H9 (cell line): ENCODE data around the gene CCR1. TPM values are rescaled to one million over a fixed set of nuclear protein-coding genes. Genes with fewer than 3 reads are reported as not detected.

ENCODE experiments used
- DNase-seq: peaks from one replicate; pipeline ENCODE4 v3.0.0-alpha.2; 2017
- H2AFZ ChIP-seq: one replicate; pipeline ENCODE4 v1.6.1; 2013; ENCODE audit warnings: mild to moderate bottlenecking, low read length, control low read depth, moderate library complexity
- H2AK5ac ChIP-seq: 2 replicates; pipeline ENCODE4 v1.6.1; 2013; ENCODE audit warnings: low read length, control low read depth, mixed read lengths; ENCODE audit not compliant: insufficient read length
- H2BK120ac ChIP-seq: one replicate; pipeline ENCODE4 v1.6.1; 2013; ENCODE audit warnings: low read depth, mild to moderate bottlenecking, low read length, control low read depth, inconsistent platforms; ENCODE audit not compliant: poor library complexity, severe bottlenecking
- H2BK12ac ChIP-seq: 2 replicates; pipeline ENCODE4 v1.6.1; 2013; ENCODE audit warnings: low read length, control low read depth, mixed read lengths, low read depth; ENCODE audit not compliant: insufficient read length
- H2BK15ac ChIP-seq: 2 replicates; pipeline ENCODE4 v1.6.1; 2013; ENCODE audit warnings: low read depth, low read length, control low read depth
- H2BK20ac ChIP-seq: one replicate; pipeline ENCODE4 v1.6.1; 2013; ENCODE audit warnings: low read depth, mild to moderate bottlenecking, low read length, control low read depth, inconsistent platforms; ENCODE audit not compliant: poor library complexity, severe bottlenecking
- H2BK5ac ChIP-seq: 2 replicates; pipeline ENCODE4 v1.6.1; 2013; ENCODE audit warnings: low read length, control low read depth, mixed read lengths; ENCODE audit not compliant: insufficient read length
- H3K14ac ChIP-seq: 2 replicates; pipeline ENCODE4 v1.6.1; 2013; ENCODE audit warnings: low read length, control low read depth; ENCODE audit not compliant: insufficient read depth
- H3K18ac ChIP-seq: 2 replicates; pipeline ENCODE4 v1.6.1; 2013; ENCODE audit warnings: low read depth, mild to moderate bottlenecking, mixed read lengths, low read length, control low read depth; ENCODE audit not compliant: insufficient read length
- H3K23ac ChIP-seq: 2 replicates; pipeline ENCODE4 v1.6.1; 2013; ENCODE audit warnings: low read length, control low read depth, mixed read lengths, low read depth; ENCODE audit not compliant: insufficient read length
- H3K23me2 ChIP-seq: 2 replicates; pipeline ENCODE4 v1.6.1; 2013; ENCODE audit warnings: low read depth, mild to moderate bottlenecking, mixed read lengths, low read length, control low read depth; ENCODE audit not compliant: insufficient read length, poor library complexity, severe bottlenecking
- H3K27ac ChIP-seq: 2 replicates; pipeline ENCODE4 v1.5.1; 2013; ENCODE audit warnings: low read length, control low read depth, mixed read lengths, low read depth; ENCODE audit not compliant: insufficient read length
- H3K27me3 ChIP-seq: 2 replicates; pipeline ENCODE4 v1.6.1; 2013; ENCODE audit warnings: low read length, control low read depth, inconsistent platforms; ENCODE audit not compliant: insufficient read depth
- H3K4ac ChIP-seq: 2 replicates; pipeline ENCODE4 v1.6.1; 2013; ENCODE audit warnings: low read depth, mild to moderate bottlenecking, control low read depth, inconsistent platforms, low read length, moderate library complexity
- H3K4me1 ChIP-seq: 2 replicates; pipeline ENCODE4 v1.6.1; 2013; ENCODE audit warnings: low read length, control low read depth, inconsistent platforms; ENCODE audit not compliant: insufficient read depth
- H3K4me2 ChIP-seq: 2 replicates; pipeline ENCODE4 v1.6.1; 2013; ENCODE audit warnings: low read length, control low read depth, mixed read lengths; ENCODE audit not compliant: insufficient read length, insufficient read depth
- H3K56ac ChIP-seq: 2 replicates; pipeline ENCODE4 v1.6.1; 2013; ENCODE audit warnings: low read depth, mild to moderate bottlenecking, mixed read lengths, low read length, control low read depth; ENCODE audit not compliant: insufficient read length
- H3K79me1 ChIP-seq: 2 replicates; pipeline ENCODE4 v1.6.1; 2013; ENCODE audit warnings: low read depth, mild to moderate bottlenecking, moderate library complexity, low read length, control low read depth, inconsistent platforms; ENCODE audit not compliant: insufficient read depth, poor library complexity, severe bottlenecking
- H3K79me2 ChIP-seq: 2 replicates; pipeline ENCODE4 v1.6.1; 2013; ENCODE audit warnings: low read length, control low read depth, inconsistent platforms; ENCODE audit not compliant: insufficient read depth
- H3K9ac ChIP-seq: 2 replicates; pipeline ENCODE4 v1.6.1; 2013; ENCODE audit warnings: low read length, control low read depth, mixed read lengths; ENCODE audit not compliant: insufficient read length; ENCODE audit errors: extremely low read depth
- H3K9me3 ChIP-seq: one replicate; pipeline ENCODE4 v1.6.1; 2013; ENCODE audit warnings: low read depth, low read length, inconsistent platforms; ENCODE audit not compliant: control insufficient read depth
- H3T11ph ChIP-seq: one replicate; pipeline ENCODE4 v1.6.1; 2013; ENCODE audit warnings: mild to moderate bottlenecking, low read length, control low read depth, inconsistent platforms
- H4K20me1 ChIP-seq: one replicate; pipeline ENCODE4 v1.6.1; 2013; ENCODE audit not compliant: control insufficient read depth, insufficient read length, insufficient read depth
- H4K5ac ChIP-seq: 2 replicates; pipeline ENCODE4 v1.6.1; 2013; ENCODE audit warnings: low read depth, mild to moderate bottlenecking, mixed read lengths, low read length, control low read depth; ENCODE audit not compliant: insufficient read length
- H4K8ac ChIP-seq: replicated peaks from 2 replicates; pipeline ENCODE4 v1.6.1; 2013; ENCODE audit warnings: low read length, control low read depth, mixed read lengths, low read depth; ENCODE audit not compliant: insufficient read length
- H4K91ac ChIP-seq: 2 replicates; pipeline ENCODE4 v1.6.1; 2013; ENCODE audit warnings: low read depth, mild to moderate bottlenecking, moderate library complexity, mixed read lengths, low read length, control low read depth; ENCODE audit not compliant: insufficient read length
- H3K27ac Mint-ChIP-seq, 3 experiments: 2 replicates in 2 of 3; 3 replicates in 1 of 3; pipeline ENCODE4 v1.8.0; 2020 to 2021; ENCODE audit warnings: mixed read lengths in 3 of 3, mild to moderate bottlenecking in 1 of 3, moderate library complexity in 1 of 3
- H3K27me3 Mint-ChIP-seq: 2 replicates; pipeline ENCODE4 v1.8.0; 2021; ENCODE audit warnings: low read depth, mild to moderate bottlenecking, moderate library complexity, mixed read lengths
- H3K36me3 Mint-ChIP-seq, 3 experiments: 2 replicates in 2 of 3; 3 replicates in 1 of 3; pipeline ENCODE4 v1.8.0; 2020 to 2021; ENCODE audit warnings: low read depth in 3 of 3, mixed read lengths in 3 of 3; ENCODE audit not compliant: insufficient read depth in 1 of 3
- H3K4me1 Mint-ChIP-seq, 2 experiments: 2 replicates each; pipeline ENCODE4 v1.8.0; 2020; ENCODE audit warnings: mixed read lengths in 2 of 2
- H3K4me3 Mint-ChIP-seq, 2 experiments: 2 replicates in 1 of 2; 3 replicates in 1 of 2; pipeline ENCODE4 v1.8.0; 2020 to 2021; ENCODE audit warnings: mild to moderate bottlenecking in 2 of 2, mixed read lengths in 2 of 2, moderate library complexity in 1 of 2
- H3K9me3 Mint-ChIP-seq, 2 experiments: 2 replicates in 1 of 2; 3 replicates in 1 of 2; pipeline ENCODE4 v1.8.0; 2020; ENCODE audit warnings: mild to moderate bottlenecking in 2 of 2, mixed read lengths in 2 of 2, moderate library complexity in 1 of 2
- WGBS: extraction: QIAGEN DNeasy Blood & Tissue Kit; methylation state at CpG from one replicate; pipeline ENCODE4 v1.1.7; 2013; ENCODE audit warnings: missing lambda C conversion rate, low lambda C conversion rate, mixed read lengths; ENCODE audit not compliant: insufficient read length; ENCODE audit errors: extremely low coverage; 5-methylcytosine and 5-hydroxymethylcytosine counted together
- total RNA-seq: library from RNA; stranded (reverse); gene quantifications from 2 replicates; pipeline ENCODE4 v1.2.1, GENCODE V29; 2021
- TF ChIP-seq, protein P1 (sequence below): fragments of 200-600 bp; sonication (generic); conservative IDR thresholded peaks from 3 replicates; pipeline ENCODE4 v1.8.0; 2021; ENCODE audit warnings: antibody characterized with exemption, mild to moderate bottlenecking

Gene CCR1
- total RNA-seq, 1 experiment from 2014 or later = not detected

- no peak overlapping the region for H2BK120ac ChIP-seq
- Mint-ChIP-seq H3K27ac (no peak overlapping the region), H3K36me3 (peaks cover 0 to 17% (median 2%) of the 10 kb centered on the region in 3 experiments; a peak in 4 of 7 replicates), H3K4me3 (no peak overlapping the region), H3K9me3 (peaks cover 17 to 26% of the 10 kb centered on the region in 2 experiments), H3K27me3 (peaks cover 2% of the 10 kb centered on the region; the same call in 1 of the 2 replicates), H3K4me1 (no peaks in the 10 kb centered on the region)
- no peak overlapping the region for H3K23ac ChIP-seq
- WGBS = no CpG with 5 or more reads among the region's 7 CpGs
- H2AK5ac ChIP-seq = no peak overlapping the region
- H3K27ac ChIP-seq = no peak overlapping the region
- H3K79me1 ChIP-seq = no peaks in the 10 kb centered on the region
- no peaks in the 10 kb centered on the region for H3K79me2 ChIP-seq
- H4K91ac ChIP-seq = no peak overlapping the region
- no peak overlapping the region for H2BK15ac ChIP-seq
- H4K20me1 ChIP-seq = no peaks in the 10 kb centered on the region
- H3K9me3 ChIP-seq = no peaks in the 10 kb centered on the region
- H2BK12ac ChIP-seq = no peak overlapping the region
- no peak overlapping the region for H2BK5ac ChIP-seq
- no peaks in the 10 kb centered on the region for H3K23me2 ChIP-seq
- H3K27me3 ChIP-seq = no peaks in the 10 kb centered on the region; the same call in 1 of the 2 replicates
- H2AFZ ChIP-seq = no peak overlapping the region
- no peak overlapping the region for H4K8ac ChIP-seq
- DNase-seq = no peak
- H3K4me2 ChIP-seq = no peak overlapping the region
- no peaks in the 10 kb centered on the region for H3K4me1 ChIP-seq
- no peak overlapping the region for H3K9ac ChIP-seq
- no peak overlapping the region for H4K5ac ChIP-seq
- H3K56ac ChIP-seq = no peak overlapping the region
- no peak overlapping the region for H3T11ph ChIP-seq
- H3K4ac ChIP-seq = no peak overlapping the region
- TF ChIP-seq, protein P1, sequence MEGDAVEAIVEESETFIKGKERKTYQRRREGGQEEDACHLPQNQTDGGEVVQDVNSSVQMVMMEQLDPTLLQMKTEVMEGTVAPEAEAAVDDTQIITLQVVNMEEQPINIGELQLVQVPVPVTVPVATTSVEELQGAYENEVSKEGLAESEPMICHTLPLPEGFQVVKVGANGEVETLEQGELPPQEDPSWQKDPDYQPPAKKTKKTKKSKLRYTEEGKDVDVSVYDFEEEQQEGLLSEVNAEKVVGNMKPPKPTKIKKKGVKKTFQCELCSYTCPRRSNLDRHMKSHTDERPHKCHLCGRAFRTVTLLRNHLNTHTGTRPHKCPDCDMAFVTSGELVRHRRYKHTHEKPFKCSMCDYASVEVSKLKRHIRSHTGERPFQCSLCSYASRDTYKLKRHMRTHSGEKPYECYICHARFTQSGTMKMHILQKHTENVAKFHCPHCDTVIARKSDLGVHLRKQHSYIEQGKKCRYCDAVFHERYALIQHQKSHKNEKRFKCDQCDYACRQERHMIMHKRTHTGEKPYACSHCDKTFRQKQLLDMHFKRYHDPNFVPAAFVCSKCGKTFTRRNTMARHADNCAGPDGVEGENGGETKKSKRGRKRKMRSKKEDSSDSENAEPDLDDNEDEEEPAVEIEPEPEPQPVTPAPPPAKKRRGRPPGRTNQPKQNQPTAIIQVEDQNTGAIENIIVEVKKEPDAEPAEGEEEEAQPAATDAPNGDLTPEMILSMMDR = no peak
- no peak overlapping the region for H3K18ac ChIP-seq
- H3K14ac ChIP-seq = no peak overlapping the region
- H2BK20ac ChIP-seq = no peak overlapping the region
These were observed 11.7 kb downstream of the CCR1 start for GRCh38 chr3:46196261-46196957.
